Measurements from ENCODE around the gene JHY. TPM values are rescaled to one million over a fixed set of nuclear protein-coding genes. Genes with fewer than 3 reads are reported as not detected.
A peak's percentile ranks its signal among the peaks of the same experiment; 100 is the strongest.

JHY gene
- total RNA-seq, 1 experiment from 2014 or later = 3.1 TPM

GRCh38 chr11:122869622-122870021 is 12.9 kb upstream of the JHY start:
- no peak for DNase-seq (ENCODE audit: extremely low read depth, low read depth)

- DNase-seq (ENCODE audit: extremely low read depth, low read depth) = no peak
These were observed 11.3 kb upstream of the JHY start for GRCh38 chr11:122871302-122871701.

GRCh38 chr11:122872046-122872445 is 10.5 kb upstream of the JHY start:
- no peak for DNase-seq (ENCODE audit: extremely low read depth, low read depth)

GRCh38 chr11:122874991-122875390 is 7.6 kb upstream of the JHY start:
- no peak for DNase-seq (ENCODE audit: extremely low read depth, low read depth)

GRCh38 chr11:122877732-122878131 is 4.8 kb upstream of the JHY start:
- DNase-seq (ENCODE audit: extremely low read depth, low read depth) = no peak

GRCh38 chr11:122879785-122880184 is 2.8 kb upstream of the JHY start:
- DNase-seq (ENCODE audit: extremely low read depth, low read depth) = no peak

GRCh38 chr11:122882857-122883645 is 492 bp downstream of the JHY start:
- peak; percentile 36 for DNase-seq (ENCODE audit: extremely low read depth, low read depth)

- no peak for DNase-seq (ENCODE audit: extremely low read depth, low read depth)
These were observed 1.1 kb downstream of the JHY start for GRCh38 chr11:122883646-122883979.

GRCh38 chr11:122888162-122888561 is 5.6 kb downstream of the JHY start:
- no peak for DNase-seq (ENCODE audit: extremely low read depth, low read depth)

GRCh38 chr11:122893131-122893530 is 10.6 kb downstream of the JHY start:
- DNase-seq (ENCODE audit: extremely low read depth, low read depth) = no peak

- no peak for DNase-seq (ENCODE audit: extremely low read depth, low read depth)
These were observed 13.0 kb downstream of the JHY start for GRCh38 chr11:122895563-122895962.

- no peak for DNase-seq (ENCODE audit: extremely low read depth, low read depth)
These were observed 15.1 kb downstream of the JHY start for GRCh38 chr11:122897606-122898210.

GRCh38 chr11:122898799-122899198 is 16.2 kb downstream of the JHY start:
- no peak for DNase-seq (ENCODE audit: extremely low read depth, low read depth)

- no peak for DNase-seq (ENCODE audit: extremely low read depth, low read depth)
These were observed 18.1 kb downstream of the JHY start for GRCh38 chr11:122900587-122901202.

GRCh38 chr11:122902951-122903350 is 20.4 kb downstream of the JHY start:
- no peak for DNase-seq (ENCODE audit: extremely low read depth, low read depth)

- peak; percentile 3 for DNase-seq (ENCODE audit: extremely low read depth, low read depth)
These were observed 28.2 kb downstream of the JHY start for GRCh38 chr11:122910775-122911174.

- no peak for DNase-seq (ENCODE audit: extremely low read depth, low read depth)
These were observed 34.8 kb downstream of the JHY start for GRCh38 chr11:122917311-122917710.

- no peak for DNase-seq (ENCODE audit: extremely low read depth, low read depth)
These were observed 36.2 kb downstream of the JHY start for GRCh38 chr11:122918734-122919133.

- DNase-seq (ENCODE audit: extremely low read depth, low read depth) = no peak
These were observed 38.0 kb downstream of the JHY start for GRCh38 chr11:122920579-122920978.

GRCh38 chr11:122922893-122923292 is 40.3 kb downstream of the JHY start:
- no peak for DNase-seq (ENCODE audit: extremely low read depth, low read depth)

GRCh38 chr11:122923302-122923701 is 40.7 kb downstream of the JHY start:
- no peak for DNase-seq (ENCODE audit: extremely low read depth, low read depth)

- no peak for DNase-seq (ENCODE audit: extremely low read depth, low read depth)
These were observed 49.0 kb downstream of the JHY start for GRCh38 chr11:122931510-122931909.

Measured in NCI-H460 (cell line).